HG03457 (cell line): ENCODE data around the gene HELZ.
"Not testable (repeated sequence)": the region's sequence is repeated elsewhere in the genome, so short reads cannot be mapped to it uniquely, and the experiment has no call there.

Experiments
- ATAC-seq: cut with Tn5 transposase; IDR thresholded peaks from one replicate; pipeline ENCODE4 v1.9.1; 2021; ENCODE audit warnings: moderate number of reproducible peaks; ENCODE audit not compliant: unreplicated experiment

The HELZ gene

DNA sequence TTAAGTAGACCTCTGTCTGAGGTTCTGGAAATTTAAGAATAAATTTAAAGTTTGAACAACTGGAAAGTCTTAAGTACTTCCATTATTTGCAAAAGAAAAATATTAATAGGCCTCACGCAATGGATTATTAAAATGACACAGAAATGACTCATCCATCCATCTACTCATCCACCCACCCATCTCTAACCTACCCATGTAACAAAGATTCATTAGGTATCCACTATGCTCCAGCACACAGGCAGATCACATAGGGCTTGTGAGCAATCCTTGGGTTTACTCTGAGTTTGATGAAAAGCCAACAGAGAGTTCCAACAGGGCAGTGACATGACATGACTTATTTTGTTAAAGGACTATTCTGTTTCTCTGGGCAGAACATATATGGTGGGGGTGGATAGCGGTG, 93.3 kb downstream of the HELZ start:
- no peak for ATAC-seq

DNA sequence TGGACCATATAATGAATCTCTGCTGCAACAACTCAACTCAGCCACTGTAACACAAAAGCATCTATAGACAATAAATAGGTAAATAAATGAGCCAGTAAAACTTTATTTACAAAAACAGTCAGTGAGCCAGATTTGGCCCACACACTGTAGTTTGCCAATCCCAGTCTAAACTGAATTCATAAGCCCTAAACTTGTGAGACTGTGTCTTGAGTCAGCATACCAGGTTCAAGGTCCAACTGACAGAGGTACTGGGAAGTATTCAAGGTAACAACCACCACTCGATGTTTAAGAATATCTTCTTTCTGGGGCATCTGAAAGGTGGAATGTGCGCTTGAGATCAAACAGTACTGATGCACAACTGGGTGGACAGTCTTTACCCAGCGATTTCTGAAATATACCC, 94.2 kb downstream of the HELZ start:
- ATAC-seq, result no peak

DNA sequence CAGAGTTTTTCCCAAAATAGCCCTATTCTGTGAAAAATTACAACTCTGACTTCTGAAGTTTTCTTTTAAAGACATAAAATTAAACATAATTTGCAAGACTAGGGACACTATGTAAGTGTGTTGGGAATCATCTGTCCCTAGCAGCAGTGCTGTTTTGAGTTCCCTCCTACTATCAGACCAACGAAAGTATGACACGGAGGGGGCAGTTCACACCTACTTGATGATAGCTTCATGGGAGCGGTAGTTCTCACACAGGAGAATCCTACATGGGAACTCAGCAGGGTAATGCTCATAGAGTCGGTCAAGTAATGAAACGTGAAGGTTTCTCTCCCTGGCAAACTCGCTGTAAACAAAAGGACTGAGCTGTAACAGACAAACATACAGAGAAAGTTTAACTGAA, 96.6 kb downstream of the HELZ start:
- ATAC-seq, result no peak

DNA sequence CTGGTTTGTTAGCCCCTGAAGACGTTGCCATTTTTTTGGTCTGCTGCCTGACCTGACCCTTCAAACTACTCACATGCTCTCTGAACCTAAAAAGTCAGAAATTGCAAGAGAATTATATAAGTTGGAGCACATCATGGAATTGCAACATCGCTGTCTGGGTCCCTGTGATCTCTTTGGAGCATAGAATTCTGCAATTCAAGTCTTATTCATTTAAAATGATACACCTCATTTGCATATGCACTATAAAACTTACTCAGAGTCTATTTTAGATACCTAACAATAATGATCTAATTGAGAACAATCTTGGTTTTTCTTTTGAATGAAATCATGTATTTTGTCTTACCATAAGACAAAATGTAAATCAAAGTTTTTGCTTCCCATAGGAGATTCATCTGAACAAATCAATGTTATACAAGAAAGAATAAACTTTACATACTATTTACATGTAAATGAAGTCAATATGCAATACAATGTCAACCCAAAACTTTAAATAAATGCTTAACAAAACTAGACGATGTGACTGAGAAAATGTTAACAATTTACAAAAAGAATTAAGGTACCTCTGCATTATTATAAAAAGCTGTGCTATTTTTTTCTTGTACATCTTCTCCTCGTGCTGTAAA, 99.7 kb downstream of the HELZ start:
- ATAC-seq, result no peak

DNA sequence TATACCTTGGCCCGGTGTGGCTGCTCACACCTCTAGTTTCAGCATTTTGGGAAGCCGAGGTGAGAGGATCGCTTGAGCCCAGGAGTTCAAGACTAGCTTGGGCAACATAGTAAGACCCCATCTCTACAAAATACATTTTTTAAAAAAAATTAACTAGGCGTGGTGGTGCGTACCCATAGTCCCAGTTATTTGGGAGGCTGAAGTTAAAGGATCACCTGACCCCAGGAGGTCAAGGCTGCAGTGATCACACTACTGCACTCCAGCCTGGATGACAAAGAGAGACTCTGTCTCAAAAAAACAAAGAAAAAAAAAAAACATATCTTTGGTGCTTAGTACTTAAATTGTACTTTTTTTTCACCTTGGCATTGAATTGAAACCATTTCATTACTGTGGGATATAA, 101.7 kb downstream of the HELZ start:
- ATAC-seq, result no peak

DNA sequence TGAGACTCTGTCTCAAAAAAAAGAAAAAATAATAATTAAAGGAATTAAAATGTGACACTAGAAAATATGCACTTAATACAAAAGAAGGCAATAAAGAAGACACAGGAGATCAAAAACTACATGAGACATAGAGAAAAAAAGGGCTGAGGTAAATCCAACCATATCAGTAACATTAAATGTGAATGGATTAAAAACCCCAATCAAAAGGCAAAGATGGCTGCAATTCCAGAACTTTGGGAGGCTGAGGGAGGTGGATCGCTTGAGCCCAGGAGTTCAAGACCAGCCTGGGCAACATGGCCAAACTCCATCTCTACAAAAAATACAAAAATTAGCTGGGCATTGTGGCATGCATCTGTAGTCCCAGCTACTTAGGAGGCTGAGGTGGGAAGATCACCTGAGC, 103.0 kb downstream of the HELZ start:
- ATAC-seq, result not testable (repeated sequence)

DNA sequence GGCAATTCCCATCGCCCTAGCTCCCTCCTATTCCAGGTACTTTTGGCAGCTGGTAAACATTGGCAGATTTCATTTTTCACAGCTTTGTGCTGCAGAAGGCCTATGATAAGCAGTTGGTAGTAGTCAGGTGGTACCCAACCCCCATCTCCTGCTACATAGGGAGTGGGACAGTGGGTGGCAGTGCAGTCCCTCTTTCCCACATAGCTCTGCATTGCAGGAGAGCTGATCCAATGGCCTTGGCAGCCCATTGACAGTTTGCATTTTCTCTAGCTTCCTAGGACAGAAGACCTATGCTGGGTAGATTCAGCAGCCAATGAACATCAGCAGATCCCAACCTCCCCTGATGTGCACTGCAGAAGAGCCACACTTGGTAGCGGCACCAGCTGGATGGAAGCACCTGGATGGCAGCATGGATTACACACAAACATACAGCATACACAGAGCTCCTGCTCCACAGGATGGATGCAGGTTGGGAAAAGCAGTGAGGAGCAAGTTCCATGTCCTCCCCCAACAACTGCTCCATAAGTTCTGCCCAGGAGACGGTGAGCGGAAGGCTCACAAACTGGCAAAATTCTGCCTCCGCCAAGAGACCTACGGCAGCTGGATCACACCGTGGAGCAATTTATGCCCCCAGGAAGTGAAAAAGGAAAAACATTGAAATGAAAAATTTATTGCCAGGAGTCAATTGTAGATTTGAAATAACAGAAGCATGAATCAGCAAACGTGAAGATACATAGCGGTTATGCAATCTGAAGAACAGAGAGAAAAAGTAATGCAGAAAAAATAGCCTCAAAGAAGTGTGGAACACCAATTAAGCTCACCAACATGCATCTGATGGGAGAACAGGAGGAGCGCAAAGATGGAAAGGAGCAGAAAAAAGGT, 105.0 kb downstream of the HELZ start:
- ATAC-seq, result no peak

DNA sequence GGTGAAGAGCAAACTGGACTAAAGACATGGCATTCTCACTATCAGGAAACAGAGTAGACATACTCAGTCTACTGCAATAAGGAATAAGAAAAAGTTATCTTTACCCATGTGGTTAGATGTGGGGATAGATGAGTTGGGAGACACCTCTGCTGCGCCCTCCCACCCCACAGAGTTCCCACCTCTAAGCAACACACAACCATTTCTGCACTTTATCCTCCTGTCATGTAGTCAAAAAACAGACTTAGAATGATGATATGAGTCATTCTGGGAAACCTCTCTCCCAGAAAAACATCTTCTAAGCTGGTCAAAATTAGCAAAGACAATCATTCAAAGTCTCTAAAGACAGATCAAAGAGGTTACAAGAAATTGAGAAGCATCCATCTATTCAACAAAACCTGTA, 105.7 kb downstream of the HELZ start:
- ATAC-seq, result no peak

DNA sequence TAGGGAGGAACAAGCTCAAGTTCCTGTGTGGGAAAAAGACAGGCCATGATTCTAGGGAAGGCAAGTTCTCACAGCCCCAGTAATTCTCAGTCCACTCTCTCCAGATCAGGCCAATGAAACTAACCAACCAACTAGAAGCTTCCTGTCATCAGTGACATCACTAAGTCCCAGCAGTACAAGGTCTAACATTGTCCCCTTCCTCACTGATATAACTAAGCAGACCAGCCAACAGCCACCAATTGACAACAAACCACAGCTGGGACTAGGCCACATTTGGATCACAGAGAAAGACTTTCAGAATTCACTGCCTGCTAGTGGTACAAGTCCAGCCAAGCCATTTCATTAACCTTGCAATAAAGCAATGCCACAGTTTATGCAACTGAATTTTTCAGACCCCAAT, 106.6 kb downstream of the HELZ start:
- no peak for ATAC-seq

DNA sequence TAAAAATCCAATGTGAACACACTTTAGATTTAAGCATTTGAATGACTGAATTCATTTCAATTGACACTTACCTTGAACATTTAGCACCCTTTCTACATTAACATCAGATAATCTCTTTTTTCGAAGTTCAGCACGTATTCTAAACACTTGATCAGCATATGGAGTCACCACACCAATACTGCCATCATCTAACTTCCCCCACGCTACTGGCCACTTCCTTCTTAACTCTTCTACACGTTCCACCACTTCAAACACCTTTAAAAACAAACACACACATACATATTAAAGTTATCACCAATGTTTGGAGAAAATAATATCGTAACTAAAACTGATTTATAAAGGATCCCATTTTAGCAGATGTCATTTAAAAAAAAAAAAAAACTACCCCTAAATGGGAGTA, 107.1 kb downstream of the HELZ start:
- ATAC-seq, result no peak

DNA sequence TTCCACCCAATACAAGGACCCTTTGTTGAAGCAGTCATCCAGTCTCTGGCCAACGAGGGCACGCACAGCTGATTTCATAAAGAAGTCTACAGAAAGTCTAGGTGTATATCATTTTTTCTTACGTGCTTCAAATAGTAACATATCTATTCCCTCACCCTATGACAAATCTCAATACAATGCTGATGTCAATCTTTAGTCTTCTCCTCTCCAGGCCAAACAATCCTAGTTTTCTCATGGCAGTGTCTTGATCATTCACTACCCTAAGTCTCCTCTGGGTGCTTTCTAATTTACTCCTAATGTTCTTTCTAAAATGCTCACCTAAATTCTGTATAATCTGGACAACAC, 108.0 kb downstream of the HELZ start:
- no peak for ATAC-seq

DNA sequence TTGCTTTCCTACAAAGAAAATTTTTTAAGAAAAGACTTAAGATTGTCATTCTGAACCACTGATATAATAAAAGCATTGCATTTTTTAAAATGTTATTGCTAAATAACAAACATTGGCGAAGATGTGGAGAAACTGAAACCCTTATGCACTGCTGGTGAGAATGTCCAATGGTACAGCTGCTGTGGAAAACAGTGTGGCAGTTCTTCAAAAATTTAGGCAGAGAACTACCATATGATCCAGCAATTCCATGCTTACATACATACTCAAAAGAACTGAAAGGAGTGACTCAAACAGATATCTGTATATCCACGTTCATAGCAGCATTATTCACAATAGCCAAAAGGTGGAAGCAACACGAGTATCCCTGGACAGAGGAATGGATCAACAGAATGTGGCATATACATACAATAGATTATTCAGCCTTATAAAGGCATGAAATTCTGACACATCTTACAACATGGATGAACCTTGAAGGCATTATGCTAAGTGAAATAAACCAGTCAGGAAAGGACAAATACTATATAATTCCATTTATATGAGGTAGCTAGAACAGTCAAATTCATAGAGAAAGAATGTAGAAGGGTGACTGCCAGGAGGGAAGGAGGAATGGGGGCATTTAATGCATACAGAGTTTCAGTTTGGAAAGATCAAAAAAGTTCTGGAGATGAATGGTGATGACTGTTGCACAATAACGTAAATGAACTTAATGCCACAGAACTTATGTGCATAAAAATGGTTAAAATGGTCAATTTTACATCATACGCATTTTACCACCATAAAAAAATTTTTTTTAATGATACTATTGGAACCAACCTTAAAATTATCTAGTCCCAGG, 108.6 kb downstream of the HELZ start:
- ATAC-seq, result no peak

DNA sequence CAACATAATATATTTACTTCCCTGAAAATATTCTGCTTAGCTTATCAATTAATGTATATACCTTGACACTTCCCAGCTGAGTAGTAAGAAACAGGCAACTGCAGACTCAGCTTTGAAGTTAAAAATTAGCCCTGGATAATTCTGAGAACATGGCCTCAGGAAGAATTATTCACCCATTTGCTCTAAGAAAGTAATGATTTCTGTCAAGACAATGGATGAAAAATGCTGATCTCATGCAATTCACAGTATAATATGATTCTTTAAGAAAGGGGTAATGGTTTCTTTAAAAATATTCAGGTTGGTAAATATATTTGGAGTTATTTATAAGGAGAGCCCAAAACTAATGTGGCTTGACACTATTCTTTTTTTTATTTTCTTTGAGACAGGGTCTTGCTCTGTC, 111.8 kb downstream of the HELZ start:
- no peak for ATAC-seq

DNA sequence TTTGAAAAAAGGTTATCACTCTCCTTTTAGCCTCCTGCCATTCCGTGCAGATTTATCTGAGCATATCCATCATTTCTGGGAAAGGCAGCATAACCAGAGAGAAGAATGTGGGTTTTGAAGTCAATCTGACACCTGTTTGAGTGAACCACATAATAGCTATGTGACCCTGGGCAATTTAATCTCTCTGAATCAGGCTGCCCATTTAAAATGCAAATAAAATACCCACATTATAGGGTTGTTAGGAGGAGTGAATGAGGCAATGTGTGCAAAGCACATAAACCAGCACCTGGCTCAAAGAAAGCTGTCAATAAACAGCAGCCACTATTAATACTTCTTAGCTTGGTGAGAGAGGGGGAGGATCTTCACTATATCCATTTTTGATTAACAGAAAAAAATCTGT, 112.6 kb downstream of the HELZ start:
- ATAC-seq, result no peak

DNA sequence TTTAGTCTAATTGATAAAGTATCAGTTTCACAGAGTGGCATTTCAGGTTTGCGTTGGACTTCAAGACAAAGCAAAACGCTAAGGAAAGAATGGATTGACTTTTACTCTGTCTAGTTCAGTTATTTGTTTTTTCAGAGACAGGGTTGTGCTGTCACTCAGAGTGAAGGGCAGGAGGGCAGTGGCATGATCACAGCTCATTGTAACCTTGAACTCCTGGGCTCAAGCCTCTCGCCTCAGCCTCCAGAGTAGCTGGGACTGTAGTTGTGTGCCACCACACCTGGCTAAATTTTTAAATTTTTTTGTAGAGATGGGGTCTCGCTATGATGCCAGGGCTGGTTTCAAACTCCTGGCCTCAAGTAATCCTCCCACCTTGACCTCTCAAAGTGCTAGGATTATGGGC, 114.2 kb downstream of the HELZ start:
- ATAC-seq, result no peak

DNA sequence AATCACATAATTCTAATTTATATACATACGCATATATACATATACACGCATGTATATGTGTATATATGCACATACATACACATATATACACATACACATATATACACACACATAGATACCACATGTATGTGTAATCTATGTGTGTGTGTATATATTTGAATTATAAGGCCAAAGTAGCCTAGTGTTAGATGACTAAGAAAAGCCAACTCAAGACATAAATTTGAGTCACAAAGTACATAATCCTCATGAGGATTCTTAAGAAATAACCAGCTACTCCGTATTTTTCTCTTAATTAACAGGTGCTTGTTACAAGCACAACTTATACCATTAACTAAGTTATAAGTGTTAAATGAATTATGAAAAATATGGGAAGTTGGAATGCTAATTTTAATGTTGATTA, 115.7 kb downstream of the HELZ start:
- ATAC-seq, result no peak

DNA sequence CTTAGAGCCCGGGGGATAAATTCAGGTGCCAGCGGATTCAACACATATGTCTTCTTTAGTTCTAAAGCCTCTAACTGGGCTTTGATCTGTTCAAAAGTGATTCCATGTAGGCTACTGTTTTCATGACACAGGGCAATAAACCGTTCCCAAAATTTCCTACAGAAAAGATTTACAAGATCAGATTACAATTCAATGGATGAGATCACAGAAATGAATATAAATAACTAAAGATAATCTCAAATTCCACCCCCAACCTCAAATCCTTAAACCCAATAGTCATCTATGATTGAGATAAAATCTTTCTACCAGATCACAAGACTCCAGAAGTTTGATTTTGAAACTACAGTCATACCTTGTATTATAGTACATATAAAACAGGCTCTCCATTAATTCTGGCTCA, 116.3 kb downstream of the HELZ start:
- no peak for ATAC-seq

DNA sequence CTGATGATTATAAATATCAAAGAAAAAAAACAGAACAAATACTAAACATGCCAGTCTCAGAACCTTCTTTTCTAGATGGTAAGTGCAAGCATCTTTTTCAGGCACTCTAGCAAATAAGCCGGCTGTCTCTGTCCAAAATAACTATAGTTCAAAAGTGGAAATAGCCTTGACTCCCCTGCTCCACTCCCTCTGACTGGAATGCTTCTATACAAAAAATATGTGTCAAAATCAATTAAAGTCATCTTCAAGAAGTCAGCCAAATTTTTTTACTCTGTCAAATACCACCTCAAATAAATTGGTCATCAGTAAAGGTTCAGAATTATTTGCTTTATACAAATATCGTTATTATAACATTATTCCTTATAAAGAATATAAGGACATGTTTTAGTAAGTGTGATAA, 117.1 kb downstream of the HELZ start:
- ATAC-seq, result no peak

DNA sequence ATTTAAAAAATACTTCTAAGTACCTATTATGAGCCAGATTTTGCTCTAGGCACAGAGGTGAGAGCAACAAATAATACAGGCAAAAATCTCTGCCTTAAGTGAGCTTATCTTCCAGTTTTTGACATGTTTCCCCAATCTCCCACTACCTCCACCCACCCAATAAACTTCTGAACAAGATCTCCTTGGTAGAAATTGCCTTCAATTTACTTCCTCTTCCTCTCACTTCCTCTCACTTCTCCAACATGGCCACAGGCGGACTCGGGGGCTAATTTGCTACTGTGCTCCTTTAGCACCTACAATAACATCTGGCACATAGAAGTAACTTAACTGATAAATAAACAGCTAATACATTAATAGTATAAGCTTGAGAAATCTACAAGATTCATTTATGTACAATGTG, 118.0 kb downstream of the HELZ start:
- ATAC-seq, result no peak

DNA sequence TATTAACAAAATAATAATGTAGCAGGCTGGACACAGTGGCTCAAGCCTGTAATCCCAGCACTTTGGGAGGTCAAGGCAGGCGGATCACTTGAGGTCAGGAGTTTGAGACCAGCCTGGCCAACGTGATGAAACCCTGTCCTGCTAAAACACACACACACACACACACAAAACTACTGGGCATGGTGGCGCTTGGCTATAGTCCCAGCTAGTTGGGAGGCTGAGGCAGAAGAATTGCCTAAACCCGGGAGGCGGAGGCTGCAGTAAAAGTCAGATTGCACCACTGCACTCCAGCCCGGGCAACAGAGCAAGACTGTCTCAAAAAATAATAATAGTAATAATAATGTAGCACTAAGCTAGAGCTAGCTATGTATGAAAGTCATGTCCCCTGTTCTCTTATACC, 118.5 kb downstream of the HELZ start:
- not testable (repeated sequence) for ATAC-seq

DNA sequence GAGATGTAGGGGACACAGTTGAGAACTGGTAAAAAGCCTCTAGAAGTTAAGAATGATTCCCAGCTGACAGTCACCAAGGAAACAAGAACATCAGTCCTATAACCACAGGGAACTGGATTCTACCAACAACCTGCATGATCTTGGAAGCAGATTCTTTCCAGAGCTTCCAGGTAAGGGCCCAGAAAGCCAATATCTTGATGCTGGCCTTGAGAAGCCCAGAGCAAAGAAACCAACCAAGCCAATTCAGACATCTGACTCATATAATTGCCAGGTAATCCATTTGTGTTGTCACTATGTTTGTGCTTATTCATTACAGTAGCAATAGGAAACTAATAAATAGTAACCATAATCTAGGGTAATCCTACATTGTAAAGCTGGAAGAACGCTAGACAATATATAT, 119.1 kb downstream of the HELZ start:
- no peak for ATAC-seq

DNA sequence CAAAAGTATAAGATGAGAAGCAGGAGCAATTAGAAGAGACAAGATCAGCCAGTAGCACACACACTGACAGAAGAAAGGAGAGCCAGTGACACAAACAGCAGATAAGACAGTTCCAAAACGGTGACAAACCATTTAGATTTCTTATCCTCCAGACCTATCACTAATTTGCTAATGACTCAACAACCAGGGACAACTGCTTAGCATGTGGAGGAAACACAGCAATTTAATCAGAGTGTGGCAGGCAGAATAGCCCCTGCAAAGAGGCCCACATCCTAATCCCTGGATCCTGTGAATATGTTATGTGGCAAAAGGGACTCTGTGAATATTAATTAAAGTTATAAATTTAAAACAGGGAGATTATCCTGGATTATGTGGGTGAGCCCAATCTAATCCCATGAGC, 119.6 kb downstream of the HELZ start:
- ATAC-seq, result no peak
